ENCODE results near the gene TACC3.

TACC3 gene

GRCh38 chr4:1777822-1778641, 56.7 kb downstream of the TACC3 start:
- DNase-seq = no peak

GRCh38 chr4:1778642-1779392, 57.5 kb downstream of the TACC3 start:
- no peak for DNase-seq

GRCh38 chr4:1779588-1780382, 58.5 kb downstream of the TACC3 start:
- DNase-seq = no peak

GRCh38 chr4:1780435-1780834, 59.1 kb downstream of the TACC3 start:
- DNase-seq = no peak

- no peak for DNase-seq
These were observed 61.7 kb downstream of the TACC3 start for GRCh38 chr4:1783015-1783414.

GRCh38 chr4:1783970-1784369, 62.6 kb downstream of the TACC3 start:
- DNase-seq = no peak

- DNase-seq = no peak
These were observed 63.1 kb downstream of the TACC3 start for GRCh38 chr4:1784395-1784788.

GRCh38 chr4:1784789-1785591, 63.7 kb downstream of the TACC3 start:
- DNase-seq = no peak

GRCh38 chr4:1785592-1785991, 64.3 kb downstream of the TACC3 start:
- no peak for DNase-seq

GRCh38 chr4:1786544-1787362, 65.4 kb downstream of the TACC3 start:
- no peak for DNase-seq

GRCh38 chr4:1787411-1788077, 66.2 kb downstream of the TACC3 start:
- no peak for DNase-seq

GRCh38 chr4:1788254-1788973, 67.1 kb downstream of the TACC3 start:
- DNase-seq = no peak

- no peak for DNase-seq
These were observed 68.2 kb downstream of the TACC3 start for GRCh38 chr4:1789552-1789951.

GRCh38 chr4:1790005-1790404, 68.7 kb downstream of the TACC3 start:
- no peak for DNase-seq

GRCh38 chr4:1792158-1792831, 71.0 kb downstream of the TACC3 start:
- no peak for DNase-seq

- peak; percentile 19 to 38 for DNase-seq
These were observed 71.6 kb downstream of the TACC3 start, which contains the start of gene FGFR3 for GRCh38 chr4:1792832-1793495. TSS of gene FGFR3 (plus strand) at chr4:1793293. CDS start at chr4:1793935, 642 bp downstream.

- DNase-seq = peak; percentile 14 to 16
These were observed 72.1 kb downstream of the TACC3 start for GRCh38 chr4:1793496-1793840.

GRCh38 chr4:1793940-1794808, 72.9 kb downstream of the TACC3 start:
- no peak for DNase-seq
